GM23338 (cell line): ENCODE data around the gene CALY. TPM values are rescaled to one million over a fixed set of nuclear protein-coding genes. Genes with fewer than 3 reads are reported as not detected.

Source experiments
- ATAC-seq: fragments of 200-7000 bp; cut with Tn5 transposase; 3 replicates; pipeline ENCODE4 v1.9.1; 2020
- DNase-seq: peaks from one replicate; pipeline ENCODE4 v3.0.0-alpha.2; 2015; ENCODE audit warnings: low spot score
- H2AFZ ChIP-seq: fragments of 200-600 bp; sonication (generic); 2 replicates; pipeline ENCODE4 v1.8.0; 2016; ENCODE audit warnings: antibody characterized with exemption, mild to moderate bottlenecking, moderate library complexity
- H3F3A ChIP-seq: fragments of 200-600 bp; sonication (generic); replicated peaks from 2 replicates; pipeline ENCODE4 v1.8.0; 2017; ENCODE audit warnings: antibody characterized with exemption, mixed run types, low read depth
- H3K27ac ChIP-seq: fragments of 200-600 bp; sonication (generic); 2 replicates; pipeline ENCODE4 v1.6.1; 2016; ENCODE audit warnings: low read depth
- H3K27me3 ChIP-seq: fragments of 200-600 bp; sonication (generic); 2 replicates; pipeline ENCODE4 v1.8.0; 2016; ENCODE audit warnings: mild to moderate bottlenecking, mixed run types, moderate library complexity; ENCODE audit not compliant: insufficient read depth
- H3K36me3 ChIP-seq: fragments of 200-600 bp; sonication (generic); 2 replicates; pipeline ENCODE4 v1.8.0; 2016; ENCODE audit warnings: mild to moderate bottlenecking; ENCODE audit not compliant: insufficient read depth
- H3K4me1 ChIP-seq: fragments of 200-600 bp; sonication (generic); 2 replicates; pipeline ENCODE4 v1.8.0; 2016; ENCODE audit warnings: mild to moderate bottlenecking, moderate library complexity; ENCODE audit not compliant: insufficient read depth
- H3K4me2 ChIP-seq: fragments of 200-600 bp; sonication (generic); 2 replicates; pipeline ENCODE4 v1.7.1; 2017; ENCODE audit warnings: mixed run types
- H3K4me3 ChIP-seq: fragments of 200-600 bp; sonication (generic); 2 replicates; pipeline ENCODE4 v1.6.1; 2016; ENCODE audit warnings: mixed run types
- H3K79me2 ChIP-seq: fragments of 200-600 bp; sonication (generic); replicated peaks from 2 replicates; pipeline ENCODE4 v1.8.0; 2017; ENCODE audit warnings: mild to moderate bottlenecking; ENCODE audit not compliant: insufficient read depth
- H3K9me2 ChIP-seq: fragments of 200-600 bp; sonication (generic); 2 replicates; pipeline ENCODE4 v1.8.0; 2017; ENCODE audit not compliant: insufficient read depth
- H4K20me1 ChIP-seq: fragments of 200-600 bp; sonication (generic); replicated peaks from 2 replicates; pipeline ENCODE4 v1.8.0; 2017; ENCODE audit warnings: mild to moderate bottlenecking; ENCODE audit not compliant: insufficient read depth
- H3K27ac Mint-ChIP-seq: 2 replicates; pipeline ENCODE4 v1.8.0; 2020; ENCODE audit warnings: inconsistent platforms, mild to moderate bottlenecking, moderate library complexity, mixed read lengths
- H3K27me3 Mint-ChIP-seq: 3 replicates; pipeline ENCODE4 v1.8.0; 2022; ENCODE audit warnings: low read depth, mild to moderate bottlenecking, moderate library complexity, mixed read lengths, inconsistent platforms; ENCODE audit not compliant: insufficient read depth, poor library complexity
- H3K36me3 Mint-ChIP-seq: 3 replicates; pipeline ENCODE4 v1.8.0; 2021; ENCODE audit warnings: low read depth, mild to moderate bottlenecking, inconsistent platforms, moderate library complexity, mixed read lengths
- H3K4me1 Mint-ChIP-seq: 3 replicates; pipeline ENCODE4 v1.8.0; 2020; ENCODE audit warnings: mild to moderate bottlenecking, inconsistent platforms, mixed read lengths
- H3K4me3 Mint-ChIP-seq: 3 replicates; pipeline ENCODE4 v1.8.0; 2021; ENCODE audit warnings: moderate library complexity, mild to moderate bottlenecking, inconsistent platforms, mixed read lengths
- H3K9me3 Mint-ChIP-seq: 3 replicates; pipeline ENCODE4 v1.8.0; 2020; ENCODE audit warnings: moderate library complexity, mild to moderate bottlenecking, inconsistent platforms, mixed read lengths
- CREB1 ChIP-seq: fragments of 250-450 bp; sonication (Bioruptor Pico); IDR thresholded peaks from 2 replicates; pipeline ENCODE4 v1.5.0; 2020; ENCODE audit warnings: low read depth, mild to moderate bottlenecking, moderate library complexity
- ETS1 ChIP-seq: IDR thresholded peaks from 2 replicates; pipeline ENCODE4 v1.6.1; 2016; ENCODE audit warnings: antibody characterized with exemption
- EZH2 ChIP-seq: fragments of 200-600 bp; sonication (generic); IDR thresholded peaks from one replicate; pipeline ENCODE4 v1.8.0; 2017; ENCODE audit warnings: antibody characterized with exemption, mild to moderate bottlenecking, low read depth; ENCODE audit not compliant: unreplicated experiment
- EZH2phosphoT487 ChIP-seq: fragments of 200-600 bp; sonication (generic); IDR thresholded peaks from one replicate; pipeline ENCODE4 v1.8.1; 2018; ENCODE audit warnings: antibody characterized with exemption; ENCODE audit not compliant: unreplicated experiment
- JUNB ChIP-seq: IDR thresholded peaks from one replicate; pipeline ENCODE4 v1.6.1; 2016; ENCODE audit warnings: antibody characterized with exemption; ENCODE audit not compliant: unreplicated experiment
- NANOG ChIP-seq: IDR thresholded peaks from 2 replicates; pipeline ENCODE4 v1.6.1; 2016; ENCODE audit warnings: antibody characterized with exemption, borderline replicate concordance
- POLR2AphosphoS5 ChIP-seq: IDR thresholded peaks from 2 replicates; pipeline ENCODE4 v1.6.1; 2016; ENCODE audit warnings: antibody characterized with exemption, low read depth
- STAT1 ChIP-seq: IDR thresholded peaks from one replicate; pipeline ENCODE4 v1.6.1; 2016; ENCODE audit warnings: antibody characterized with exemption; ENCODE audit not compliant: unreplicated experiment
- ZNF331 ChIP-seq: fragments of 250-450 bp; sonication (Bioruptor Pico); IDR thresholded peaks from 2 replicates; pipeline ENCODE4 v1.5.0; 2020; ENCODE audit warnings: low read depth, mild to moderate bottlenecking, moderate library complexity
- polyA plus RNA-seq: library from polyadenylated mRNA; unstranded; fragments of >200 nt; fragmentation: Nextera tagmentation; extraction: Ambion mirVana; gene quantifications from 2 replicates; pipeline ENCODE4 v1.2.1, GENCODE V29; 2016
- total RNA-seq: library from RNA; depleted of rRNA; stranded (reverse); fragments of >200 nt; shearing (Covaris generic); gene quantifications from 2 replicates; pipeline ENCODE4 v1.2.3, GENCODE V29; 2014
- TF ChIP-seq, protein P1 (sequence below), 2 experiments: fragments of 200-600 bp in 1 of 2; sonication (generic) in 1 of 2; conservative IDR thresholded peaks; 2 replicates each; pipeline versions ENCODE4 v1.5.1 to v1.6.1; 2016 to 2017; ENCODE audit warnings: antibody characterized with exemption in 2 of 2, low read depth in 2 of 2, mild to moderate bottlenecking in 2 of 2, moderate library complexity in 1 of 2

Gene CALY
- total and polyA plus RNA-seq, 2 experiments from 2014 or later, result 1.0 to 8.0 TPM

DNA sequence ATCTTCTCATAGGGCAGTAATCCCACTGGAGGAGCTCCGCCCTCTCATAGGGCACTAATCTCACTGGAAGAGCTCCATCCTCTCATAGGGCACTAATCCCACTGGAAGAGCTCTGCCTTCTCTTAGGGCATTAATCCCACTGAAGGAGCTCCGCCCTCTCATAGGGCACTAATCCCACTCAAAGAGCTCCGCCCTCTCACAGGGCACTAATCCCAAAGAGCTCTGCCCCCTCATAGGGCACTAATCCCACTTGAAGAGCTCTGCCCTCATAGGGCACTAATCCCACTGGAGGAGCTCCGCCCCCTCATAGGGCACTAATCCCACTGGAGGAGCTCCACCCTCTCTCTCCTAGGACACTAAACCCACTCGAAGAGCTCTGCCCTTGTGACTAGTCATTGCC lies 24.5 kb upstream of the CALY start:
- Mint-ChIP-seq H3K27me3 (peaks cover 6% of the 10 kb centered on the region), H3K4me3 (no peak overlapping the region), H3K9me3 (no peaks in the 10 kb centered on the region), H3K36me3 (peaks cover 41% of the 10 kb centered on the region), H3K27ac (no peak overlapping the region), H3K4me1 (no peaks in the 10 kb centered on the region)
- Histone ChIP-seq H2AFZ (no peak overlapping the region), H3K4me1 (no peaks in the 10 kb centered on the region), H3K79me2 (0 out of 2 replicates have a peak, but pooled peaks cover 4% of the 10 kb centered on the region), H3K4me3 (no peak overlapping the region), H3K27ac (no peak overlapping the region), H3K27me3 (peaks cover 6% of the 10 kb centered on the region; the same call in 1 of the 2 replicates), H3K4me2 (no peak overlapping the region), H3F3A (no peaks in the 10 kb centered on the region; the same call in 1 of the 2 replicates), H3K36me3 (no peaks in the 10 kb centered on the region), H4K20me1 (no peaks in the 10 kb centered on the region; the same call in 1 of the 2 replicates), H3K9me2 (no peaks in the 10 kb centered on the region)
- TF ChIP-seq ZNF331 (CRISPR knock-in tag), result no peak
- no peak for TF ChIP-seq EZH2
- TF ChIP-seq CREB1 (CRISPR knock-in tag), result no peak
- TF ChIP-seq, protein P1, sequence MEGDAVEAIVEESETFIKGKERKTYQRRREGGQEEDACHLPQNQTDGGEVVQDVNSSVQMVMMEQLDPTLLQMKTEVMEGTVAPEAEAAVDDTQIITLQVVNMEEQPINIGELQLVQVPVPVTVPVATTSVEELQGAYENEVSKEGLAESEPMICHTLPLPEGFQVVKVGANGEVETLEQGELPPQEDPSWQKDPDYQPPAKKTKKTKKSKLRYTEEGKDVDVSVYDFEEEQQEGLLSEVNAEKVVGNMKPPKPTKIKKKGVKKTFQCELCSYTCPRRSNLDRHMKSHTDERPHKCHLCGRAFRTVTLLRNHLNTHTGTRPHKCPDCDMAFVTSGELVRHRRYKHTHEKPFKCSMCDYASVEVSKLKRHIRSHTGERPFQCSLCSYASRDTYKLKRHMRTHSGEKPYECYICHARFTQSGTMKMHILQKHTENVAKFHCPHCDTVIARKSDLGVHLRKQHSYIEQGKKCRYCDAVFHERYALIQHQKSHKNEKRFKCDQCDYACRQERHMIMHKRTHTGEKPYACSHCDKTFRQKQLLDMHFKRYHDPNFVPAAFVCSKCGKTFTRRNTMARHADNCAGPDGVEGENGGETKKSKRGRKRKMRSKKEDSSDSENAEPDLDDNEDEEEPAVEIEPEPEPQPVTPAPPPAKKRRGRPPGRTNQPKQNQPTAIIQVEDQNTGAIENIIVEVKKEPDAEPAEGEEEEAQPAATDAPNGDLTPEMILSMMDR (conservative IDR thresholded peaks at IDR 0.05; ENCODE audit: low read depth in 2 of 2), result no peak
- no peak for TF ChIP-seq NANOG
- DNase-seq, result no peak
- ATAC-seq, result no peak

- Mint-ChIP-seq H3K27me3 (peaks cover 7% of the 10 kb centered on the region), H3K27ac (no peak overlapping the region), H3K4me3 (no peak overlapping the region), H3K36me3 (peaks cover 30% of the 10 kb centered on the region), H3K9me3 (no peaks in the 10 kb centered on the region), H3K4me1 (no peaks in the 10 kb centered on the region)
- Histone ChIP-seq H3K79me2 (0 out of 2 replicates have a peak, but pooled peaks cover 4% of the 10 kb centered on the region), H3K4me3 (no peak overlapping the region), H3K4me2 (no peak overlapping the region), H2AFZ (no peak overlapping the region), H4K20me1 (no peaks in the 10 kb centered on the region; the same call in 1 of the 2 replicates), H3K9me2 (no peaks in the 10 kb centered on the region), H3K36me3 (no peaks in the 10 kb centered on the region), H3K27ac (no peak overlapping the region), H3K4me1 (no peaks in the 10 kb centered on the region), H3K27me3 (peaks cover 6% of the 10 kb centered on the region; the same call in 1 of the 2 replicates), H3F3A (no peaks in the 10 kb centered on the region; the same call in 1 of the 2 replicates)
- DNase-seq (no peak), ATAC-seq (no peak)
- TF ChIP-seq STAT1 (no peak), ETS1 (no peak), POLR2AphosphoS5 (no peak), ZNF331 (CRISPR knock-in tag) (no peak), CREB1 (CRISPR knock-in tag) (no peak), EZH2phosphoT487 (no peak), JUNB (no peak)
- TF ChIP-seq, protein P1 (conservative IDR thresholded peaks at IDR 0.05; ENCODE audit: low read depth in 2 of 2), result no peak
Observed at GRCh38 chr10:133359972-133360610, 23.4 kb upstream of the CALY start.
